Stimulated activated CD4-positive, alpha-beta T cell treated with anti-CD3 and anti-CD28 coated beads, Interleukin-4, amount 100 ng/mL, for 4 hours (primary cell): Measurements from ENCODE around the gene TK1.
A peak's percentile ranks its signal among the peaks of the same experiment; 100 is the strongest.

Experiments used
- DNase-seq, 2 experiments: peaks; one replicate each; pipeline ENCODE4 v3.0.0-alpha.2; 2020

Gene TK1

GRCh38 chr17:78219396-78220150 lies 32.7 kb upstream of the TK1 start:
- no peak for DNase-seq

- DNase-seq, result no peak
Measured at GRCh38 chr17:78214706-78215061, 27.8 kb upstream of the TK1 start.

- peak; percentile 83 to 93 for DNase-seq
Measured at GRCh38 chr17:78214016-78214705, 27.3 kb upstream of the TK1 start, which contains the start of gene BIRC5. Gene BIRC5, plus strand, starts transcription at chr17:78214253. Its CDS starts 64 bp downstream, at chr17:78214317.

DNA sequence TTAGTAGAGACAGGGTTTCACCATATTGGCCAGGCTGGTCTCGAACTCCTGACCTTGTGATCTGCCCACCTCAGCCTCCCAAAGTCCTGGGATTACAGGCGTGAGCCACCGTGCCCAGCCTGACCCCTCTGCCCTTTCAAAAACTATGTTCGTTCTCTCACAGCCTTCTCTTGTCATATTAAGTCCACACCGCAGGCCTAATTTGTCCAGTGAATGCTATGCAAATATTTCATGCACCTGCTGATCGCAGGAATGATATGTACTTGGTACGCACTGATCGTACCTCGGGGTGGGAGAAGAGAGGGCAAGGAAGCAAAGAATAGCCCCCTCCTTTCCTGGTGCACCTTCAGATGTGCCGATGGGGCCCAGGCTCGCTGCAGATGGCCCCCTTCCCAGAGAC lies 24.2 kb upstream of the TK1 start:
- DNase-seq, result no peak

DNA sequence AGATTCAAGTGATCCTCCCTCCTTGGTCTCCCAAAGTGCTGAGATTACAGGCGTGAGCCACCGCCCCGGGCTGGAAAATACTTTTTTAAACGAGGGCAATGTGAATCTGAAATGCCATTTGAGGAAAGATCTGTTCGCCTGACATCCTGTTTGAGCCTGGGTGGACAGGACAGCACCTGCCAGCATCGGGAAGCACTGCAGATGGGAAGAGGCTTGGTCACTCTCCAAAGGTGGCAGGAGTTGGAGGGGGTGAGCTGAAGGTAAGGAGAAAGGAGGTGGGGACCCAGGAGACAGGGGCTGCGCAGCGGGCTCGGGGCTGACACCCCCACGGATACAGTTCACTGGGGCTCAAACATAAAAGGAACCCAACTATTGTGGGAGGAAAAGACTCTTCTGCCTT lies 23.3 kb upstream of the TK1 start:
- DNase-seq, result no peak

- no peak for DNase-seq
Measured at GRCh38 chr17:78208486-78208885, 21.6 kb upstream of the TK1 start.

DNA sequence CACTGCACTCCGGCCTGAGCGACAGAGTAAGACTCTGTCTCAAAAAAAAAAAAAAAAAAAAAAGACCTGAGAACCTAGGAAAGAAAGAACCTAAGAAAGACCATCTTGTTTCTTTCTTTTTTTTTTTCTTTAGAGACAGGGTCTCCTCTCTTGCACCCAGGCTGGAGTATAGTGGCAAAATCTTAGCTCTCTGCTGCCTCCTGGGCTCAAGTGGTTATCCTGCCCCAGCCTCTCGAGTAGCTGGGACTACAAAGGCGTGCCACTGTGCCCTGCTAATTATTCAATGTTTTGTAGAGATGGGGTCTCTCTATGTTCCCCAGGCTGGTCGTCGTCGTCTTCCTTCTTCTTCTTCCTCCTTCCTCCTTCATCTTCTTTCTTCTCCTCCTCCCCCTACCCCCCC lies 19.4 kb upstream of the TK1 start:
- DNase-seq, result no peak

GRCh38 chr17:78205124-78205775 lies 18.4 kb upstream of the TK1 start:
- no peak for DNase-seq

DNA sequence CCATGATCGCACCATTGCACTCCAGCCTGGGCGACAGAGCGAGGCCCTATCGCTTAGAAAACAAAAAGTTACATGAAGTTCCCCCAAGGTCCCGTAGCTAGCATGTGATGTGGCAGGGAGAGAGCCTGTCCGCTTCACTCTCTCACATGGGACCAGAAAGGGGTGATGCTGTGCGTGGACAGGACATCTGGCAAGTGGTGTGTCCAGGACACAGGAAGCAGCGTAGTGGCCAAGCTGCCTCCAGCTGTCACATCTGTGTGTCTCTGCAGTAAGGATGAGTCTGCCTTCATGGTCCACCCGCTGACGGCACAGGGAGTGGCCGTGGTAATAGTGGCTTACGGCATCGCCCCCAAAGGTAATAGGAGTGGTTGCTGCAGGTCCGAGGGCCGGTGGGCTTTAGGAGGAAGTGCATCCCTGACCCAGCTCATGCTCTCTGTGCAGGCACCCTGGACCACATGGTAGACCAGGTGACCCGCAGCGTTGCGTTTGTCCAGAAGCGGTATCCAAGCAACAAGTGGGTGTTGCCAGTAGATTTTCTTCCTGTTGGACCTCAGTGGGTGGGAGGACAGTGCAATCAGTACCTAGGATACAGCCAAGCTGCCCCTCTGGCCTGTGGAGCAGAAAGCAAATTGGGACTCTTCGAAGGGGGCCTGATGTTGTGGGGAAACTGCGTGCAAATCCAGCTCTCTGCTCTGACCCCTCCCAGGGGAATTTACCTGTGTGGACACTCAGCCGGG lies 17.7 kb upstream of the TK1 start:
- DNase-seq, result no peak

DNA sequence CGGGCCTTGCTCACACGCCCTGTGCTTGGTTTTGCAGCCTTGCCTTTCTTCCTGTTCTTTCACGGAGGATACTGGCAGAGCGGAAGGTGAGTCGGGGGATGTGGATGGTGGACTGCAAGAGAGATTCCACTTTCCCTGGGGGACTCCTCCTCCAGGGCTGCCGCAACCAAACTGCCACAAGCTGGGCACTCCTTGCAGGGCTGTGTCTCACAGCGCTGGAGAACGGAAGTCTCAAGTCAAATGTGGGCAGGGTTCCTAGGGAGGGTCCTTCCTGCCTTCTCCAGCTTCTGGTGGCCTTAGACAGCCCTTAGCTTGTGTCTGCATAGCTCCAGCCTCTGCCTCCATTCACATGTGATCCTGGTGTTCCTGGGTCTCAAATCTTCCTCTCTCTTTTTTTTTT lies 15.8 kb upstream of the TK1 start:
- DNase-seq, result no peak

DNA sequence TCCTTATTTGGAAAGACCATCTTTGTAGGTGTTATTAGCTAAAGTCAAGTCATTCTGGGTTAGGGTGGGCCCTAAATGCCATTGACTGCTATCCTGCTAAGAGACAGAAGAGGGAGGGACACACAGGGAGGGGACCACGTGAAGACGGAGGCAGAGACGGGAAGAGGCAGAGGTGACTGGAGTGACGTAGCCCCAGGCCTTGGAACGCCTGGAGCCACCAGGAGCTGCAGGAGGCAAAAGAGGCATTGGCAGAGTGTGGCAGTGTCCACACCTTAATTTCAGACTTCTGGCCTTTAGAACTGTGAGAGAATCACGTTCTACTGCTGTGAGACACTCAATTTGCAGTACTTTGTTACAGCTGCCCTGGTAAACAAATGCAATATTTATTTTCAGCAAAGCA lies 13.6 kb upstream of the TK1 start:
- no peak for DNase-seq

DNA sequence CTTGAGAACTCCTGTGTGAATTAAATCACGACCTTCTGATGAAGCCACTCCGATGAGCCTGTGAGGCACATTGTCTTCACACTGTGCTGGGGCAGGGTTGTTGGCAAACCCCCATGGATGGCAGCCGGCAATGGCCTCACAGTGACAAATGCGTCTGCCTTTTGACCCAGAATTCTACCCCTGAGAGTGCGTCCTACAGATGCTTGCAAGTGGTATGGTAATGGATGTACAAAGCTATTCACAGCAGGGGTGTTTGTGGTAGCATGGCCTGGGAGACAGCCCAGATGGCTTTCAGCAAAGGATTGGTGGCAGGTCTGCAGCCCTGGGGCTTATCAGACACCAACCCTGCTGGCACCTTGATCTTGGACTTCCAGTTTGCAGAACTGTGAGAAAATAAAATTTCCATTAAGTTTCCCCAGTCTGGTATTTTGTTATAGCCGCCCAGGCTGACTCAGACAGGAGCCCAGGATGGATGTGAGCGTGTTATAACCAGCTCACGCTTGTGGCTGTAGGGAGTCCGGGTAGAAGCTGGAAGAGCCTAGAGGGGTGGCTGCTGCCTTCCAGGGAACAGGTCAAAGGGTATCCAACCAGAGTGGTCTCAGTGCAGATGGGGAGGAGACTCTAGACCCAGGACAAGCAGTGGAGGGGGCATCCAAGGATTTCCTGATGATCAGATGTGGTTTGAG lies 10.4 kb upstream of the TK1 start:
- no peak for DNase-seq

DNA sequence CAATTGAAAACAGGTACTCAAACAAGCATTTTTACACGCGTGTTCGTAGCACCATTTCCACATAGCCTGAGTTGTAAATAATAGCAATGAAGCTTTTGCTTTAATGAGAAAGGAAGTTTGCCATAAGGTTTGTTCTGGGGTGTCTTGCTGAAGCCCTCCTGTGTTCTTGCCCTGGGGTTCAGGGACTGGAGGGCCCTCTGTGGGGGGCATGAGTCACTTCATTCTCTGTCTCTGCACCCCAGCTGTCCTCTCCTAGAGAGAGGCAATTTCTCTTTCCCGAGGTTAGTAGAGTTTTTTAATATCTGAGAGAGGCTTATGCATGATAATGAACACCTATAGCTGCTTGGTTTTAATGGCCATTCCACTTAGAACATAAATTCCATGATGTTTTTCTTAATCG lies 9.9 kb upstream of the TK1 start:
- DNase-seq, result no peak

DNA sequence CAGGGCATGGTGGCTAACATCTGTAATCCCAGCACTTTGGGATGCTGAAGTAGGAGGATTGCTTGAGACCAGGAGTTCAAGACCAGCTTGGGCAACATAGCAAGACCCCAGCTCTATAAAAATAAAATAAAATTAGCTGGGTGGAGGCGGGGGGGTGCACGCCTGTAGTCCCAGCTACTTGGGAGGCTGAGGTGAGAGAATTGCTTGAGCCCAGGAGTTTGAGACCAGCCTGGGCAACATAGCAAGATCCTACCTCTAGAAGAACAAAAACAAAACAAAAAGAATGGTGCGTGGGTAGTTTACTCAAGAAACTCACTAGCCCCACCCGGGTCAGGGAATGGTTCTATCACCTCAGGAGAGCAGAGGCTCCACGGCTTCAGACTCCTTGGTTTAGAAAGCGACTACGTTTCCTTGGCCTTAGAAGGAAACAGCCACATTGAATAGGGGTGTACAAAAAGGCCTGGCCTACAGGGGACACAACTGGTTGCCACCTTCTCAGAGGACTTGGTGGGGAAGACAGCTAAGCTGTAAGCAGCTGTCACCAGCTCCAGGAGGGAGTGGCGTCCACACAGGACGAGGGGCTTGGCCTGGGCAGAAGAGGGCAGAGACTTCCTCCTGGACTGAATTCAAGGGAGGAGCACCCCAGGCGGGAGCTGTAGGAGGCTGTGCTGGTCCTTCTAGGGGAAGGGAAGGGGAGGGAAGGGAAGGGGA lies 716 bp downstream of the TK1 start:
- DNase-seq, result no peak

DNA sequence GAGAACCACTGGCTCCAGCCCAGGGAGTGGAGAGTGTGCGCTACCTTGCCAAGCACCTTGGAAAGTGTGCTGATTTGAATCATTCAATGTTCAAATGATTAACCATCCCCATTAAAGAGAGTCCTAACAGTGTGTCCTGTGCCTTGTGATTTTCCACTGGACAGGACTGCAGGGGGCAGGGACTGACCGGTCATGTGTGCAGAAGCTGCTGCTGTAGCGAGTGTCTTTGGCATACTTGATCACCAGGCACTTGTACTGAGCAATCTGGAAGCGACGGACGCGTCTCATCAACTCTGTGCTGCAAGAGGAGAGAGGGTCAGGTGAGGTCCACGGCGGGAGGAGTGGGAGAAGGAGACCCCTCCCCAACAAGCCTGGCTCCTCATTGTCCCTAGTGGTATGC lies 2.0 kb downstream of the TK1 start:
- DNase-seq, result no peak

DNA sequence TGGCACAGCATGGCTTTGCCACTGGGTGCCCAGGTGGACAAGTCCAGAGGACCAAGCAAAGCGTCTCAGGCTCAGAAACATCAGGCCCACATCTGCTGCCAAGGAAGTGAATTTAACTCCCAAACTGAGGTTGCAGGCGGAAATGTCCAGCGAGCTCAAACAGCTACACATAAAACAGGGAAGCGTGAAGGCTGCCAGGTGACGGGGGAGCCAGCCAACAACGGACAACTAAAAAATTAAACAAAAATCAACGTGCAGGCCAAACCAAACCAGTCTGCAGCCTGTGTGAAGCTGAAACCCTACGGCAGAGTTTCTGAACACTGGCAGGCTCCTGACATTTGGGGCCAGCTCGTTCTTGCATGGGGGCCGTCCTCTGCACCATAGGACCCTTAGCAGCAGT lies 2.5 kb downstream of the TK1 start:
- no peak for DNase-seq

GRCh38 chr17:78183916-78184315 lies 2.9 kb downstream of the TK1 start:
- no peak for DNase-seq

DNA sequence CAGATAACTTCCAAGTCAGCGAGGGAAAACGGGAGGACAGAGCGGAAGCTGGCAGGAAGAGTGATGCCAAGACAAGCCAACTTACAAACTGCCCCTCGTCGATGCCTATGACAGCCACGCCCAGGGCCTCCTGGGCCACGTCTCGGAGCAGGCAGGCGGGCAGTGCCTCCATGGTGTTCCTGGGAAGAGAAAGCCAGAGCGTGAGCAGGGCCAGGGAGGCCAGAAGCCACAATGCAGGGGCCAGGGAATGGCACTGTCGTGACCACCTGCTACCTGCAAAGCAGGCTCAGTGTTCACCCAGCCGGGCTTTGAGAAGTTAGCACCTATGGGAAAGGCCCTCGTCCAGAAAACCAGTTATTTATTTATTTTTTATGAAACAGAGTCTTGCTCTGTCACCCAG lies 4.3 kb downstream of the TK1 start:
- no peak for DNase-seq

DNA sequence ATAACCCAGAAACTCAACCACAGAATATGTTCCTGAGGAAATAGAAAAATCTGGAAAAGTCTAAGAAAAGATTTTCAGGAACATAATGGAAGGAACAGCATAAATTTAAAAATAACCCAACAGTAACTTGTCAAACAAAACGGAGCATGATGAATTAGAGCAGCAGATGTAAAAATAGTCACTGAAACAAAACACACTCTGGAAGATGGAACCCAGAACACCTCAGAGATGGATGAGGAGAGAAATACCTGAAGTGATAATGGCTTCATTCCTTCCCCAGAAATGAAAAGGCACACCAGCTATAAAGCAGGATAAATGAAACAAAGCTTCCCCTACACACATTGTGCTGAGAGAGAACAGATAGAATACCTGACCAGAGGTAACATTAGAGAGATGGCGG lies 6.3 kb downstream of the TK1 start:
- DNase-seq, result no peak

GRCh38 chr17:78180083-78180482 lies 6.8 kb downstream of the TK1 start:
- no peak for DNase-seq

DNA sequence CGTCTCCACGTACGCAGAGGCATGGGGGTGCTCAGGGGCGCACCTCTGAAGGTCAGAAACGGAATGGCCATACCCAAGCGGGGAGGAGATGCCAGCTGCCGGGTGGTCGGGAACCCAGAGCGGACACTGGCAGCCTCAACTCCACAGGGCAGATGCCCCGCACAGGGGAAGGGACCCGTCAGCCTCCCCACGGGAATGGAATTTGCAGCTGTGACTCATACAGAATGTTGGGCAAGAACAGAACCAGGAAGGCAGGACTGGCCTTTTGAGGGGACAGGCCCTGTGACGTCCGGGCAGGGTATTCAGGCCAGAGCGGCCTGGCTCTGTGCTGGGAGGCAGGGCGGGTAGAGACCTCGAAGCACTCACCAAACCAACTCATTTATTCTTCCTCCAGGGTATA lies 7.5 kb downstream of the TK1 start:
- DNase-seq, result no peak

DNA sequence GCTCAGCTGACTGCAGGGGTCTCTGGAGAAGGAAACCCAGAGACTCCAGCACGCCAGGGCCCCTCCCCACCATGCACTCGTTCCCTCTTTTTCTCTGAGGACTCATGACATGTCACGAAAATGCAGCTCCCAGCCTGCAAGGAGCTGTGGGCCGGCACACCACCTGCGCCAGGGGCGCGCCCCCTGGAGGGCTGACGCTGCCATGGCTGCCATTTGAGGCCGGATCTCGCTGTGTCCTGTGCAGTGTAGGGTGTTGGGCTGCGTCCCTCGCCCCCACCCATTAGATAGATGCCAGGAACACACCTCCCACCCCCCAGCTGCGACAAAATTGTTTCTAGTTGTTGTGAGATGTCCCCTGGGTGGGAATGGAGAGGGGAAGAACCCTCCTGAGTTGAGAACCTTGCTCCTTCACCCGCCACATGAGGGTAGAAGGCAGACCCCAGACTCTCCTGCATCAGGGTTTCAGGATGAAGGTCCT lies 10.3 kb downstream of the TK1 start:
- peak; percentile 71 to 79 for DNase-seq
